RCC 7860 (cell line): ENCODE measurements around the gene MED14.
A peak's percentile ranks its signal among the peaks of the same experiment; 100 is the strongest.
"Not testable (repeated sequence)": the region's sequence is repeated elsewhere in the genome, so short reads cannot be mapped to it uniquely, and the experiment has no call there.

Experiments
- DNase-seq: peaks from one replicate; pipeline ENCODE4 v3.0.0-alpha.2; 2015; ENCODE audit warnings: low spot score
- FAIRE-seq: peaks from 2 replicates; lab custom pipeline; 2012; peaks lifted over from hg19 to GRCh38; lab: Jason Lieb, UNC

The MED14 gene

GRCh38 chrX:40732499-40732898, 2.8 kb downstream of the MED14 start:
- FAIRE-seq = not testable (repeated sequence)

GRCh38 chrX:40729598-40730584, 5.5 kb downstream of the MED14 start:
- no peak for FAIRE-seq
- DNase-seq = no peak

More at GRCh38 chrX:40732499-40732898, 2.8 kb downstream of the MED14 start:
- not testable (repeated sequence) for DNase-seq

DNA sequence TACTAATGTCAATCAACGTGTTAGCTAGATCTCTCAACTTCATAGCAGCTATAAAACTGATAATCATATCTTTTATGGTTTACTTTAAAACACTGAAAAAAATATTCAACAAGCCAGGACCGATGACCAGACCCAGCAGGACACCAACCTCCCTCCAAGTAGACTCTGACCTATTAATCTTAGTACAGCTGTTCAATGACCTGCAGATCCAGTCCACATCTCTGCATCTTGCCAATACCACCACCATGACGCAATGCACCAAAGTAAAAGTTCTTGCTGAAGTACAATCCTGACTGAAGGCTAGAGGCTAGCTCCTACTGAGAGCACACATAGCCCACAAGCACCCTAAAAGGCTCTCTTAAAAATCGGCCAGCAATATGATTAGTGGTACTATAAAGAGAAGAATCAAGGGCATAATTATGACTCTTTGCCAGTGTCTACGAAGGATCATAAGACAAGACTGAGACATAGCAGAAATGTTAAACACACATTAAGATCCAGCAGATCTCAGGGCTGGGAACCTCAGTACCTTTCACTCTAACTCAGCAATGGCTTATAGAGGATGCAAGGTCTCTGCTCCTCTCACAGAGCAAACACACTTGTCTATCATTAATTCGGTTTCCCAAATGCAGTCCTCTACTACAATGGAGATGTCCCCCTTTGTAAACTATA, 7.6 kb downstream of the MED14 start:
- FAIRE-seq (no peak), DNase-seq (no peak)

- no peak for DNase-seq
- FAIRE-seq = no peak
Measured at GRCh38 chrX:40727093-40727492, 8.2 kb downstream of the MED14 start.

- DNase-seq = no peak
- no peak for FAIRE-seq
Measured at GRCh38 chrX:40722930-40723329, 12.4 kb downstream of the MED14 start.

DNA sequence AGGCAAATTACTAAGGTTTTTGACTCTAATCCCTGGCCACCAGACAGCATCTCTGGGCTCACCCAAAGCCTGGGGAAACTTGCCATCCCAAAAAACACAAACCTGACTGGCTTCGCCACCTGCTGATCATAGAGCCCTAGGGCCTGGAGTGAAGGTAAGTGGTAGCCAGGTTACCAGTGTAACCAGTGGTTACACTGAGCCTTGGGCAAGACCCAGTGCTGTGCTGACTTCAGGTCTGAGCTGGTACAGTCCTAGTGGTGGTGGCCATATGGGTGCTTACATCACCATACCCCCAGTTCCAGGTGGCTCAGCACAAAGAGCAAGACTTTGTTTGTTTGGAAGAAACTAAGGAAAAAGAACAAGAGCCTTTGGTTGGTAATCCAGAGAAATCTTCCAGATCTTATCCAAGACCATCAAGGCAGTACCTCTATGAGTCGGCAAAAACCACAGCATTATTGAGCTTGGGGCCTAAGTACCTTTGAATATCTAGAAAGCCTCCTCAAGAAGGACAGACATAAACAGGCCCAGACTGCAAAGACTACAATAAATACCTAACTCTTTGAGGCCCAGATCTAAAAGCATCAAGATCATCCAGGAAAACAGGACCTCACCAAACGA, 13.7 kb downstream of the MED14 start:
- FAIRE-seq (no peak), DNase-seq (no peak)

- no peak for FAIRE-seq
- no peak for DNase-seq
Measured at GRCh38 chrX:40720792-40721191, 14.6 kb downstream of the MED14 start.

- FAIRE-seq (no peak), DNase-seq (no peak)
Measured at GRCh38 chrX:40720339-40720738, 15.0 kb downstream of the MED14 start.

DNA sequence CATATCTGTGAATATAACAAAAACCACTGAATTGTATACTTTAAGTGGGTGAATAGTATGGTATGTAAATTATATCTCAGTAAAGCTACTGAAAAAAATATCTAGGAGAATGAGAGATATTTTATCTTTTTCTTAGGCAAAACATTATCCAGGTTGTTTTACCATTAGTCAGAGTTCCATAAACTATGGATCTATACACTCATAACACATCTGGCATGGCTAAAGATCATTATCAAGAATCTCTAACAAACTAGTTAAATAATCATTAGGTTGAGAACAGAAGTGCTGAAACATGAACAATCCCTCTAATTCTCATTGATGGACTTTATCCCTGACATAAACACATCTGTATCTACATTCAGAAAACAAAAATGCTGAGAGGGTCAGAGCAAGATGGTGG, 15.6 kb downstream of the MED14 start:
- no peak for DNase-seq
- FAIRE-seq = no peak

- no peak for FAIRE-seq
- DNase-seq = no peak
Measured at GRCh38 chrX:40719218-40719617, 16.1 kb downstream of the MED14 start.

DNA sequence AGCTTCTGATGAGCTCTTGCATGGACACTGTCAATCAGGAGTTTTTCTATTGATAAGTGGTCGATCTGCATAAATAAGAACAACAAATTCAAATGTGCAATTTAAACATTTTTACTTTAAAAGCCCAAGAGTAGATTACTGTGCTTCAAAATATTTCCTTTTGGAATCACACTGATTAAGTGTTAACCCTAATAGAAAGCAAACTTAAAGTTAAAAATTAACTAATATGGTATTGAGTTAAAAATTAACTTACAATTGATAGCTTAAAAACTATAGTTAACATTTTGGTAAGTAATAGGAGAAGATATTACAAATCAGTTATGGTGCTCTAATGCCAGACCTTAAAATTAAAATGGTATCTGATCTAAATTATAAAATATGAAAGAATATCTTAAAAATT, 25.9 kb downstream of the MED14 start:
- FAIRE-seq (peak; percentile 79), DNase-seq (no peak)

- DNase-seq = no peak
- no peak for FAIRE-seq
Measured at GRCh38 chrX:40705658-40706312, 29.6 kb downstream of the MED14 start.

DNA sequence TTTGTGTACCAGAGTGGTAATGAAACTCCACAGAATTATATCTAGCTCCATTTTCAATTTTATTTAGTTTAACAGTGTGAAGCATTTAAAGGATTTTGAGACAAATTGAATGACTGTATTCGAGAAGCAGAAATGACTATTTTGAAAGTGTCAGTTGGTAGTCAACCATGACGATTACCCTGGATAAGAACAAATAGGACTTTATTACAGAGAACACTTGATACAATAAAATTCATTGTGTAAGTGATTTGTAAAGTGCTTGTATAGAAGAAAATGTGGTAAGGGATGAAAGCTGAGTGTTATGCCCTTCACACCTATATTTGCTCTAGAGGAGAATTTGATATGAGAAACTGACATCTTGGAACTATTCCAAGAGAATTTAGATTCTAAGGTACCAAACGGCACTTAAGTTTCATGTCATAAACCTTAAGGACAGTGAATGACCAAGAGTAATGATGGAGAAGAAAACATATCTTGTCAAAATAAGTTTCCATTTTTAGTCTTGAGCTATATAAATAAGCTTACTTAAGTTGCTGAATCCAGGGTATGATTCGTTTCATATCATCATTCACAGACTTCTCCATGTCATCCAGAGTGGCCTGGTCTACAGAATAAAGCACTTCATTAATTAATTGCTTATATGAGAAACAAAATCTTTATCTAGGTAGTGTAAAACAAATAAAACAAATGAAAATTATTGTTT, 34.6 kb downstream of the MED14 start:
- DNase-seq = no peak
- FAIRE-seq = no peak

- DNase-seq = no peak
- FAIRE-seq = no peak
Measured at GRCh38 chrX:40698851-40699250, 36.5 kb downstream of the MED14 start.

DNA sequence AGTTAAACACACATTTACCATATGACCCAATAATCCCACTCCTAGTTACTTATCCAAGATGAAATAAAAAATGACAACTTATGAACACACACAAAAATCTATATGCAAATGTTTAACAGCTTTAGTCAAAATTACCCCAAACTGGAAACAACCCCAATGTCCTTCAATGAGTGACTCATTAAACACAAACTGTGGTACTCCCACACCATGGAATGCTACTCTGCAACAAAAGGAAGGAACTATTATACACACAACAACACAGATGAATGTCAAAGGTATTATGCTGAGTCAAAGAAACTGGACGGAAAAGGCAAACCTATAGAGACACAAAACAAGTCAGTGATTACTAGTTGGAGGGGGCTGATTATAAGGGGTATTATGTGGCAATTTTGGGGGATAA, 40.5 kb downstream of the MED14 start:
- no peak for DNase-seq
- FAIRE-seq = no peak

DNA sequence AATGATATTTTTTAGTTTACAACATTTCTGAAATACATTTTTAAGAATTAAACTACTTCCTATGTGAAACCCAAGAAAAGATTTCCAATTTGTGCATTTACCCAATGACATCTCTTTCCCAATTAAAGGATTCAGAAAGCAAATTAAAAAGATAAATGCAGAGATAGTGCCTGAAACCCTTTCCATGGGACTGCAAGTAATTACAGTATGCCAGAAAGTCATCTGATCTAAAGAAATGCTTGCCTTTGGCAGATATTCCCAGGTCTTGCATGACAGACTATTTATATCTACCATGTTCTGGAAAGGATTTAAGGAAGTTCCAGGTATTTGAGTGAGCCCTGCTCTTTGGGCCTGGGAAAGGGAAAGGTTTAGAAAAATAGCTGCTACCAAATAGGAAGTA, 46.4 kb downstream of the MED14 start:
- no peak for DNase-seq
- no peak for FAIRE-seq

DNA sequence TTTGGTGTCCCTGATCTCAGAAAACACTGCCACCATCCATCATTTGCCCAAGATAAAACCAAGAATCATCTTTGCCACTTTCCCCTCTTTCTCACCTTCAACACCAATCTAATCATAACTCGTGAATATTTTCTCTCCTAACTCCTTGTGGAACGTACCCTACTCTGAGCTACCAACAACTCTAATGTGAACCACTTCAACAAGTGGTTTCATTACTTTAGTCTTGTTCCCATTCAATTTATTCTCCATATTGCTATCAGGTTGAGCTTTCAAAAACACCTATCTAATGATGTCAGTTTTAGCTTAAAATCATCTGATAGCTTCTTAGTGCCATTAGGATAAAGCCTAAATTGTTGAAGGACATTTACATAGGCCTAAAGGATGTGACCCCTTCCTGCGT, 48.2 kb downstream of the MED14 start:
- no peak for FAIRE-seq
- no peak for DNase-seq

- FAIRE-seq = no peak
- no peak for DNase-seq
Measured at GRCh38 chrX:40685362-40685918, 49.9 kb downstream of the MED14 start.

DNA sequence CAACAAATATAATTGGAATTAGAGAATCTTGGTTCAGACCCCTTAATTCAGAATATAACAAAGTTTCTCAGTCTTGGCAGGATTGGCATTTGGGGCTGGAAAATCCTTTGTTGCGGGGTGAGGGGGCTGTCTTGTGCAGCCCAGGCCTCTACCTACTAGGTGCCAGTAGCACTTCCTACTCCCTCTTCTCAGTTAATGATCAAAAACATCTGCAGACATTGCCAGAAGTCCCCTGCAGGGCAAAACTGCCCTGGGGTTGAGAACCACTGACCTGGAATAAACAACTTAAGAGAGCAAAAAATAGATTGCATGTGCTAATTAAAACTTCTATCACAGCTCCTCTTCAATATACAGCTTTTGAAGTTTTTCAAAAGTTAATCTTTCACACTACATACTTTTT, 51.2 kb downstream of the MED14 start:
- DNase-seq (no peak), FAIRE-seq (no peak)

DNA sequence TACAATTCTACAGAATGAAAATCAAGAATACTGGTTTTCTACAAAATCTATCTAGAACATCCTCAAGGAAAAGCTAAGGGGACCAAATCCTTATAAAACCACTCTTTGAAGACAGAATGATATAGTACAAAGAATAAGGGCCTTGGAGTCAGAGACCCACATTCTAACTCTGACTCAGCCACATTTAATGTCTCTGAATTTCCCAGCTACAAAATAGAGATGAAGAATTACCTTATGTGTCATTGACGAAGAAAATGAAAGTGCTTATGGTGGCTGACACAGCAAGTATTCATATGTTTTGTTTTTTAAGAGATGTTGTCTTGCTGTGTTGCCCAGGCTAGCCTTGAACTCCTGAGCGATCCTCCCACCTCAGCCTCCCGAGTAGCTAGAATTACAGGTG, 52.1 kb downstream of the MED14 start:
- FAIRE-seq = no peak
- DNase-seq = no peak
